ENCODE data around the gene ARHGAP29. TPM values are rescaled to one million over a fixed set of nuclear protein-coding genes. Genes with fewer than 3 reads are reported as not detected.
A peak's percentile ranks its signal among the peaks of the same experiment; 100 is the strongest.

Gene ARHGAP29
- total RNA-seq, 1 donor from 2014 or later, result 66.5 TPM

- H3K9me3 ChIP-seq, result no peaks in the 10 kb centered on the region
- ATAC-seq (no peak), DNase-seq (no peak)
- H3K27me3 ChIP-seq, result no peaks in the 10 kb centered on the region
- peaks cover 8% of the 10 kb centered on the region for H3K4me1 ChIP-seq
- H3K27ac ChIP-seq, result no peak overlapping the region
- no peak overlapping the region for H3K4me3 ChIP-seq
- intact Hi-C loops (cut with DNase I), result no loop called here
- no peaks in the 10 kb centered on the region for H3K36me3 ChIP-seq
- TF ChIP-seq CTCF (IDR thresholded peaks at IDR 0.05), result peak; percentile 34
Measured at GRCh38 chr1:94240822-94241221, 3.4 kb upstream of the ARHGAP29 start.

- Histone ChIP-seq H3K27me3 (no peaks in the 10 kb centered on the region), H3K27ac (no peak overlapping the region), H3K4me1 (peaks cover 8% of the 10 kb centered on the region), H3K36me3 (no peaks in the 10 kb centered on the region), H3K9me3 (no peaks in the 10 kb centered on the region), H3K4me3 (no peak overlapping the region)
- ATAC-seq, result no peak
- intact Hi-C loops (cut with DNase I), result loop anchor here (10.0 kb wide), 1 partner anchor 85 kb away; no protein-coding TSS in a partner anchor
- no peak for TF ChIP-seq CTCF (IDR thresholded peaks at IDR 0.05)
- no peak for DNase-seq
Measured at GRCh38 chr1:94239796-94240195, 2.4 kb upstream of the ARHGAP29 start.

- ATAC-seq (no peak), DNase-seq (no peak)
- H3K4me3 ChIP-seq, result no peak overlapping the region
- TF ChIP-seq CTCF (IDR thresholded peaks at IDR 0.05), result no peak
- intact Hi-C loops (cut with DNase I), result loop anchor here (10.0 kb wide), 1 partner anchor 86 kb away; no protein-coding TSS in a partner anchor
- H3K27me3 ChIP-seq, result no peaks in the 10 kb centered on the region
- peaks cover 8% of the 10 kb centered on the region for H3K4me1 ChIP-seq
- H3K9me3 ChIP-seq, result no peaks in the 10 kb centered on the region
- H3K27ac ChIP-seq, result no peak overlapping the region
- no peaks in the 10 kb centered on the region for H3K36me3 ChIP-seq
Measured at GRCh38 chr1:94239051-94239450, 1.7 kb upstream of the ARHGAP29 start.

GRCh38 chr1:94236630-94237290, 624 bp downstream of the ARHGAP29 start:
- no peaks in the 10 kb centered on the region for H3K27me3 ChIP-seq
- H3K4me3 ChIP-seq, result peak overlapping the region; percentile 83
- H3K4me1 ChIP-seq, result peaks cover 8% of the 10 kb centered on the region
- H3K27ac ChIP-seq, result peak overlapping the region; percentile 92
- ATAC-seq (peak; percentile 70), DNase-seq (no peak)
- H3K36me3 ChIP-seq, result no peaks in the 10 kb centered on the region
- TF ChIP-seq CTCF (IDR thresholded peaks at IDR 0.05), result peak; percentile 17
- no peaks in the 10 kb centered on the region for H3K9me3 ChIP-seq
- intact Hi-C loops (cut with DNase I), result loop anchor here (10.0 kb wide), 1 partner anchor 88 kb away; no protein-coding TSS in a partner anchor

GRCh38 chr1:94236013-94236491, 1.3 kb downstream of the ARHGAP29 start:
- no peaks in the 10 kb centered on the region for H3K9me3 ChIP-seq
- intact Hi-C loops (cut with DNase I), result loop anchor here (10.0 kb wide), 1 partner anchor 89 kb away; no protein-coding TSS in a partner anchor
- no peak for ATAC-seq

More at GRCh38 chr1:94236013-94236491, 1.3 kb downstream of the ARHGAP29 start:
- Histone ChIP-seq H3K4me3 (peak overlapping the region; percentile 83), H3K27ac (peak overlapping the region; percentile 92), H3K4me1 (peaks cover 12% of the 10 kb centered on the region), H3K36me3 (no peaks in the 10 kb centered on the region), H3K27me3 (no peaks in the 10 kb centered on the region)
- no peak for TF ChIP-seq CTCF (IDR thresholded peaks at IDR 0.05)
- DNase-seq, result no peak
